H7 (cell line): ENCODE measurements around the gene PRKCB. TPM values are rescaled to one million over a fixed set of nuclear protein-coding genes. Genes with fewer than 3 reads are reported as not detected.
"Not testable (repeated sequence)": the region's sequence is repeated elsewhere in the genome, so short reads cannot be mapped to it uniquely, and the experiment has no call there.

ENCODE experiments used
- DNase-seq: peaks from one replicate; pipeline ENCODE4 v3.0.0; 2012
- H3K27me3 ChIP-seq: 2 replicates; pipeline ENCODE4 v1.6.0; 2011; ENCODE audit warnings: mild to moderate bottlenecking, low read length; ENCODE audit not compliant: control insufficient read depth, insufficient read depth
- H3K36me3 ChIP-seq: replicated peaks from 2 replicates; pipeline ENCODE4 v1.5.1; 2011; ENCODE audit warnings: low read length; ENCODE audit not compliant: control insufficient read depth, insufficient read depth
- H3K4me3 ChIP-seq: 2 replicates; pipeline ENCODE4 v1.5.1; 2011; ENCODE audit warnings: low read depth, mild to moderate bottlenecking, control low read depth, low read length, moderate library complexity; ENCODE audit not compliant: insufficient read depth
- total RNA-seq: library from RNA; depleted of rRNA; stranded (reverse); fragments of >200 nt; shearing (Covaris generic); gene quantifications from 2 replicates; pipeline ENCODE4 v1.2.3, GENCODE V29; 2014

Gene PRKCB
- total RNA-seq, 1 experiment from 2014 or later, result 0.80 TPM

GRCh38 chr16:24098896-24099295 is 263.1 kb downstream of the PRKCB start:
- DNase-seq, result no peak
- H3K4me3 ChIP-seq, result no peak overlapping the region
- no peaks in the 10 kb centered on the region; the same call in 1 of the 2 replicates for H3K36me3 ChIP-seq
- H3K27me3 ChIP-seq, result no peaks in the 10 kb centered on the region

GRCh38 chr16:24101431-24101830 is 265.6 kb downstream of the PRKCB start:
- no peak for DNase-seq
- Histone ChIP-seq H3K36me3 (no peaks in the 10 kb centered on the region), H3K27me3 (no peaks in the 10 kb centered on the region), H3K4me3 (no peak overlapping the region)

GRCh38 chr16:24102209-24102660 is 266.5 kb downstream of the PRKCB start:
- peak; percentile 33 for DNase-seq
- H3K27me3 ChIP-seq, result no peaks in the 10 kb centered on the region

GRCh38 chr16:24105471-24105870 is 269.7 kb downstream of the PRKCB start:
- not testable (repeated sequence) for H3K36me3 ChIP-seq, H3K4me3 ChIP-seq, H3K27me3 ChIP-seq, DNase-seq

More at GRCh38 chr16:24102209-24102660, 266.5 kb downstream of the PRKCB start:
- Histone ChIP-seq H3K36me3 (no peaks in the 10 kb centered on the region), H3K4me3 (no peak overlapping the region)

GRCh38 chr16:24108090-24108489 is 272.3 kb downstream of the PRKCB start:
- not testable (repeated sequence) for DNase-seq, H3K27me3 ChIP-seq, H3K36me3 ChIP-seq, H3K4me3 ChIP-seq

- no peak for DNase-seq
- Histone ChIP-seq H3K27me3 (no peaks in the 10 kb centered on the region), H3K36me3 (no peaks in the 10 kb centered on the region), H3K4me3 (no peak overlapping the region)
These were observed 276.0 kb downstream of the PRKCB start for GRCh38 chr16:24111724-24112302.

GRCh38 chr16:24113115-24113745 is 277.4 kb downstream of the PRKCB start:
- Histone ChIP-seq H3K36me3 (no peaks in the 10 kb centered on the region), H3K27me3 (no peaks in the 10 kb centered on the region), H3K4me3 (no peak overlapping the region)
- DNase-seq, result no peak

- no peak for DNase-seq
- no peak overlapping the region for H3K4me3 ChIP-seq
- no peaks in the 10 kb centered on the region for H3K27me3 ChIP-seq
- no peaks in the 10 kb centered on the region for H3K36me3 ChIP-seq
These were observed 279.1 kb downstream of the PRKCB start for GRCh38 chr16:24114876-24115275.

- Histone ChIP-seq H3K4me3 (no peak overlapping the region), H3K36me3 (no peaks in the 10 kb centered on the region), H3K27me3 (no peaks in the 10 kb centered on the region)
- DNase-seq, result no peak
These were observed 280.4 kb downstream of the PRKCB start for GRCh38 chr16:24116046-24116776.

GRCh38 chr16:24116989-24117388 is 281.2 kb downstream of the PRKCB start:
- Histone ChIP-seq H3K36me3 (no peaks in the 10 kb centered on the region), H3K4me3 (no peak overlapping the region), H3K27me3 (no peaks in the 10 kb centered on the region)
- no peak for DNase-seq

GRCh38 chr16:24117680-24118079 is 281.9 kb downstream of the PRKCB start:
- no peak overlapping the region for H3K4me3 ChIP-seq
- DNase-seq, result peak; percentile 21
- H3K36me3 ChIP-seq, result no peaks in the 10 kb centered on the region
- H3K27me3 ChIP-seq, result no peaks in the 10 kb centered on the region

GRCh38 chr16:24118126-24118821 is 282.5 kb downstream of the PRKCB start:
- no peak overlapping the region for H3K4me3 ChIP-seq
- no peaks in the 10 kb centered on the region for H3K36me3 ChIP-seq
- no peaks in the 10 kb centered on the region for H3K27me3 ChIP-seq
- no peak for DNase-seq

- H3K4me3 ChIP-seq, result no peak overlapping the region
- DNase-seq, result no peak
- no peaks in the 10 kb centered on the region for H3K27me3 ChIP-seq
- no peaks in the 10 kb centered on the region for H3K36me3 ChIP-seq
These were observed 284.0 kb downstream of the PRKCB start for GRCh38 chr16:24119807-24120206.

GRCh38 chr16:24123275-24123674 is 287.5 kb downstream of the PRKCB start:
- Histone ChIP-seq H3K4me3 (no peak overlapping the region), H3K27me3 (no peaks in the 10 kb centered on the region), H3K36me3 (no peaks in the 10 kb centered on the region)
- DNase-seq, result no peak
